ENCODE measurements around the gene SETDB1.
"Not testable (repeated sequence)": the region's sequence is repeated elsewhere in the genome, so short reads cannot be mapped to it uniquely, and the experiment has no call there.

The SETDB1 gene
- total RNA-seq, result 59.2 to 90.8 (median 71.0) reads per million in 9 experiments

- peak within 1 kb of the TSS; percentile 94 to 96 for H3K27ac Mint-ChIP-seq
- no peaks in the 10 kb centered on the region for H3K27me3 Mint-ChIP-seq
- H3K4me3 Mint-ChIP-seq, result peak within 1 kb of the TSS; percentile 93
- H3K9me3 Mint-ChIP-seq, result no peaks in the 10 kb centered on the region
- peaks cover 48% of the 10 kb centered on the region for H3K36me3 Mint-ChIP-seq (ENCODE audit: insufficient read depth)
- H3K4me1 Mint-ChIP-seq (ENCODE audit: low read depth in 2 of 2), result peaks cover 18 to 24% of the 10 kb centered on the region in 2 donors
- peak; percentile 88 to 91 (median 91) for DNase-seq
- peak; percentile 96 for ATAC-seq (replicated peaks)
Observed at GRCh38 chr1:150926097-150926741, at the start of gene SETDB1. Gene SETDB1, plus strand, starts transcription at chr1:150926363. Its CDS starts 1,352 bp downstream, at chr1:150927715.

GRCh38 chr1:150878931-150879330, 47.2 kb upstream of the SETDB1 start:
- not testable (repeated sequence) for H3K36me3 Mint-ChIP-seq (ENCODE audit: insufficient read depth); DNase-seq; ATAC-seq (replicated peaks); H3K9me3 Mint-ChIP-seq; H3K27me3 Mint-ChIP-seq; H3K4me3 Mint-ChIP-seq; H3K27ac Mint-ChIP-seq
- peaks cover 12 to 16% of the 10 kb centered on the region in 2 donors for H3K4me1 Mint-ChIP-seq (ENCODE audit: low read depth in 2 of 2)

GRCh38 chr1:150881331-150882070, 44.7 kb upstream of the SETDB1 start:
- DNase-seq (no peak), ATAC-seq (replicated peaks) (no peak)
- Mint-ChIP-seq H3K4me3 (no peak overlapping the region), H3K36me3 (ENCODE audit: insufficient read depth) (peaks cover 6% of the 10 kb centered on the region), H3K4me1 (ENCODE audit: low read depth in 2 of 2) (peaks cover 0 to 2% of the 10 kb centered on the region in 2 donors), H3K9me3 (no peaks in the 10 kb centered on the region), H3K27me3 (no peaks in the 10 kb centered on the region), H3K27ac (no peak overlapping the region)

GRCh38 chr1:150883121-150883520, 43.0 kb upstream of the SETDB1 start:
- not testable (repeated sequence) for H3K27me3 Mint-ChIP-seq; H3K27ac Mint-ChIP-seq; H3K4me1 Mint-ChIP-seq (ENCODE audit: low read depth in 2 of 2); DNase-seq; H3K9me3 Mint-ChIP-seq; H3K36me3 Mint-ChIP-seq (ENCODE audit: insufficient read depth); H3K4me3 Mint-ChIP-seq; ATAC-seq (replicated peaks)

GRCh38 chr1:150887018-150887417, 39.1 kb upstream of the SETDB1 start, which contains the start of gene CTXND2:
Gene CTXND2, plus strand, starts transcription at chr1:150887136. Its CDS starts 25,179 bp downstream, at chr1:150912315.
- Mint-ChIP-seq H3K27me3 (no peaks in the 10 kb centered on the region), H3K4me3 (no peak within 1 kb of the TSS), H3K27ac (no peak within 1 kb of the TSS), H3K36me3 (ENCODE audit: insufficient read depth) (peaks cover 3% of the 10 kb centered on the region), H3K4me1 (ENCODE audit: low read depth in 2 of 2) (peaks cover 15 to 22% of the 10 kb centered on the region in 2 donors), H3K9me3 (no peaks in the 10 kb centered on the region)
- DNase-seq, result no peak
- ATAC-seq (replicated peaks), result no peak

- Mint-ChIP-seq H3K36me3 (ENCODE audit: insufficient read depth) (peaks cover 6% of the 10 kb centered on the region), H3K27ac (no peak overlapping the region), H3K9me3 (no peaks in the 10 kb centered on the region), H3K27me3 (no peaks in the 10 kb centered on the region), H3K4me1 (ENCODE audit: low read depth in 2 of 2) (peaks cover 15 to 22% of the 10 kb centered on the region in 2 donors), H3K4me3 (no peak overlapping the region)
- ATAC-seq (replicated peaks) (no peak), DNase-seq (no peak)
Observed at GRCh38 chr1:150888727-150889126, 37.4 kb upstream of the SETDB1 start.

- Mint-ChIP-seq H3K9me3 (no peaks in the 10 kb centered on the region), H3K27me3 (no peaks in the 10 kb centered on the region), H3K27ac (no peak overlapping the region), H3K36me3 (ENCODE audit: insufficient read depth) (peaks cover 3% of the 10 kb centered on the region), H3K4me1 (ENCODE audit: low read depth in 2 of 2) (peaks cover 15 to 22% of the 10 kb centered on the region in 2 donors), H3K4me3 (peak overlapping the region; percentile 36 to 37)
- DNase-seq (no peak), ATAC-seq (replicated peaks) (peak; percentile 71)
Observed at GRCh38 chr1:150890033-150890416, 36.1 kb upstream of the SETDB1 start.

- no peak for ATAC-seq (replicated peaks)
- Mint-ChIP-seq H3K9me3 (no peaks in the 10 kb centered on the region), H3K4me1 (ENCODE audit: low read depth in 2 of 2) (peaks cover 15 to 22% of the 10 kb centered on the region in 2 donors), H3K4me3 (no peak overlapping the region), H3K27ac (no peak overlapping the region), H3K27me3 (peaks cover 11 to 21% of the 10 kb centered on the region in 2 donors), H3K36me3 (ENCODE audit: insufficient read depth) (peaks cover 3% of the 10 kb centered on the region)
- DNase-seq, result no peak
Observed at GRCh38 chr1:150893336-150893913, 32.7 kb upstream of the SETDB1 start.

- no peak for DNase-seq
- ATAC-seq (replicated peaks), result no peak
- Mint-ChIP-seq H3K27ac (no peak overlapping the region), H3K9me3 (no peaks in the 10 kb centered on the region), H3K4me3 (no peak overlapping the region), H3K4me1 (ENCODE audit: low read depth in 2 of 2) (peaks cover 3 to 7% of the 10 kb centered on the region in 2 donors), H3K27me3 (peaks cover 11 to 21% of the 10 kb centered on the region in 2 donors), H3K36me3 (ENCODE audit: insufficient read depth) (peaks cover 3% of the 10 kb centered on the region)
Observed at GRCh38 chr1:150895618-150896017, 30.5 kb upstream of the SETDB1 start.

- not testable (repeated sequence) for H3K27ac Mint-ChIP-seq; H3K4me3 Mint-ChIP-seq; H3K4me1 Mint-ChIP-seq (ENCODE audit: low read depth in 2 of 2); H3K36me3 Mint-ChIP-seq (ENCODE audit: insufficient read depth); DNase-seq; H3K9me3 Mint-ChIP-seq; ATAC-seq (replicated peaks)
- H3K27me3 Mint-ChIP-seq, result peaks cover 11 to 21% of the 10 kb centered on the region in 2 donors
Observed at GRCh38 chr1:150899795-150900194, 26.4 kb upstream of the SETDB1 start.

- Mint-ChIP-seq H3K4me3 (no peak overlapping the region), H3K27me3 (peaks cover 0 to 2% of the 10 kb centered on the region in 2 donors), H3K27ac (no peak overlapping the region), H3K36me3 (ENCODE audit: insufficient read depth) (peaks cover 7% of the 10 kb centered on the region), H3K9me3 (no peaks in the 10 kb centered on the region), H3K4me1 (ENCODE audit: low read depth in 2 of 2) (no peaks in the 10 kb centered on the region)
- DNase-seq (no peak), ATAC-seq (replicated peaks) (no peak)
Observed at GRCh38 chr1:150902346-150902745, 23.8 kb upstream of the SETDB1 start.

- no peak overlapping the region for H3K27ac Mint-ChIP-seq
- H3K27me3 Mint-ChIP-seq, result no peaks in the 10 kb centered on the region
- H3K9me3 Mint-ChIP-seq, result no peaks in the 10 kb centered on the region
- ATAC-seq (replicated peaks) (no peak), DNase-seq (no peak)
- H3K4me3 Mint-ChIP-seq, result no peak overlapping the region
- no peaks in the 10 kb centered on the region for H3K4me1 Mint-ChIP-seq (ENCODE audit: low read depth in 2 of 2)
- peaks cover 7% of the 10 kb centered on the region for H3K36me3 Mint-ChIP-seq (ENCODE audit: insufficient read depth)
Observed at GRCh38 chr1:150902751-150903150, 23.4 kb upstream of the SETDB1 start.

- peaks cover 7% of the 10 kb centered on the region for H3K36me3 Mint-ChIP-seq (ENCODE audit: insufficient read depth)
- H3K9me3 Mint-ChIP-seq, result no peaks in the 10 kb centered on the region
- no peak for DNase-seq
- H3K4me1 Mint-ChIP-seq (ENCODE audit: low read depth in 2 of 2), result no peaks in the 10 kb centered on the region
- peak overlapping the region in 1 of 2 donors; percentile 46 for H3K27ac Mint-ChIP-seq
- H3K27me3 Mint-ChIP-seq, result no peaks in the 10 kb centered on the region
- no peak overlapping the region for H3K4me3 Mint-ChIP-seq
- no peak for ATAC-seq (replicated peaks)
Observed at GRCh38 chr1:150905301-150905700, 20.9 kb upstream of the SETDB1 start.
